ENCODE data around the gene KDF1.

GRCh38 chr1:26949266-26949925 lies 10.9 kb downstream of the KDF1 start:
- TF ChIP-seq SPI1 (IDR thresholded peaks at IDR 0.05; ENCODE audit: low read depth, low read length) (no peak), POLR2A (IDR thresholded peaks at IDR 0.05; ENCODE audit: low read depth, low read length) (no peak), PAX5 (IDR thresholded peaks at IDR 0.05; ENCODE audit: insufficient read depth, low read length, severe bottlenecking) (no peak)

All from GM12891 (cell line).